Coronary artery (tissue), 2 donors: ENCODE data around the gene ZNF219.

Experiments
- DNase-seq: peaks from one replicate; pipeline ENCODE4 v3.0.0-alpha.2; 2017; ENCODE audit warnings: low spot score
- H3K27ac ChIP-seq, 2 donors: fragments of 200-600 bp; sonication (generic); one replicate each; pipeline ENCODE4 v1.5.1; 2016 to 2019
- H3K4me3 ChIP-seq: fragments of 200-600 bp; sonication (generic); 2 replicates; pipeline ENCODE4 v1.5.1; 2016; ENCODE audit warnings: mild to moderate bottlenecking, moderate library complexity
- TF ChIP-seq, protein P1 (sequence below): fragments of 200-600 bp; sonication (generic); IDR thresholded peaks from one replicate; pipeline ENCODE4 v1.5.1; 2019; ENCODE audit warnings: antibody characterized with exemption

ZNF219 gene

DNA sequence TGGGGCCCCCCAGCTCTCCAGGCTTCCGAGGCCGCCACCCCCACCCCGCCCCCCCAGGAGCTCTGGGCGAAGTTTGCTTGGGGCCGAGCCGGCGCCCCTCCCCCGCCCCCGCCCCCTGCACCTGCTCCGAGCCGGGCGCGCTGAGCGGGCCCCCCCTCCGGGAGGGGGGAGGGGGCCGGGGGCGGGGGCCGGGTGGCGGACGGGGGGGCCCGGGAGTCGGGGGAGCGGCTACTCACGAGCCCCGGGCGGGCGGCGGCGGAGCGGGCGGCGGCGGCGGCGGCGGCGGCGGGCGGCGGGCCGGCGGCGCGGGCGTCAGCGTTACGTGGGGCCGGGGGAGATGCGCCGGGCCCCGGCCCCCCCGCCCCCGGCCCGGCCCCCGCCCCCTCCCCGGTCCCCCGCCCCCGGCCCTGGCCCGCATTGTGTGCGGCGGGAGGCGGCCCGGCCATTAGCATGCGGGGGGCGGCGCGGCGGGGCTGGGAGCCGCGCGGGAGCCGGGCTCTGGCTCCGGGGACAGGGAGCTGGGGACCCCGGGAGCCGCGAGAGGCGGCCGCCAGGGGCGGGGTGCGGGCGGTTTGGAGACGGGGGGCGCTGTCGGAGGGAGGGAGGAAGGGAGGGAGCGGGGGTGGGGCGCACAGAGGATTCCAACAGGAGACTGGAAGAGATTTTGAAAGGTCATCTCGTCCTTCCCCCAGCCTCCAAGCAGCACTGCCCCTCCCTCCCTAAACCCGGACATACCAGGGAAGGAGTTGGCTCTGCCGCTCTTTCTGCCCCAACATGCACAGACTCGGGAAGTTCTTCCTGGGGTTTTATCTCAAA is at the start of gene ZNF219:
Gene ZNF219, minus strand, starts transcription at position 580 of the 816 bp plus-strand sequence. CDS start 5,064 bp downstream, outside the sequence.
- TF ChIP-seq, protein P1, sequence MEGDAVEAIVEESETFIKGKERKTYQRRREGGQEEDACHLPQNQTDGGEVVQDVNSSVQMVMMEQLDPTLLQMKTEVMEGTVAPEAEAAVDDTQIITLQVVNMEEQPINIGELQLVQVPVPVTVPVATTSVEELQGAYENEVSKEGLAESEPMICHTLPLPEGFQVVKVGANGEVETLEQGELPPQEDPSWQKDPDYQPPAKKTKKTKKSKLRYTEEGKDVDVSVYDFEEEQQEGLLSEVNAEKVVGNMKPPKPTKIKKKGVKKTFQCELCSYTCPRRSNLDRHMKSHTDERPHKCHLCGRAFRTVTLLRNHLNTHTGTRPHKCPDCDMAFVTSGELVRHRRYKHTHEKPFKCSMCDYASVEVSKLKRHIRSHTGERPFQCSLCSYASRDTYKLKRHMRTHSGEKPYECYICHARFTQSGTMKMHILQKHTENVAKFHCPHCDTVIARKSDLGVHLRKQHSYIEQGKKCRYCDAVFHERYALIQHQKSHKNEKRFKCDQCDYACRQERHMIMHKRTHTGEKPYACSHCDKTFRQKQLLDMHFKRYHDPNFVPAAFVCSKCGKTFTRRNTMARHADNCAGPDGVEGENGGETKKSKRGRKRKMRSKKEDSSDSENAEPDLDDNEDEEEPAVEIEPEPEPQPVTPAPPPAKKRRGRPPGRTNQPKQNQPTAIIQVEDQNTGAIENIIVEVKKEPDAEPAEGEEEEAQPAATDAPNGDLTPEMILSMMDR = no peak
- H3K4me3 ChIP-seq = peak within 1 kb of the TSS; percentile 84
- DNase-seq = peak; percentile 82
- H3K27ac ChIP-seq = peak within 1 kb of the TSS; percentile 93 to 97

DNA sequence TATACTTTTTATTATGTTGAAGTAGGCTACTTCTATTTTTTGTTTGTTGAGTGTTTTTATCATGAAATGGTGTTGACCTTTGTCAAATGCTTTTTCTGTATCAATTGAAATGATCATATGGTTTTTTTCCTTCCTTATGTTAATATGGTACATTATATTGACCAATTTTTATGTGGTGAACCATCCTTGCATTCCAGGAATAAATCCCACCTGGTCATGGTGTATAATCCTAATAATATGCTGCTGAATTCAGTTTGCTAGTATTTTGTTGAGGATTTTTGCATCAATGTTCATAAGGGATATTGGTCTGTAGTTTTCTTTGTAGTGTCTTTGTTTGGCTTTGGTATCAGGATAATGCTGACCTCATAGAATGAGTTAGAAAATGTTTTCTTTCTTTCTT is 47.0 kb upstream of the ZNF219 start:
- no peak for DNase-seq
- Histone ChIP-seq H3K4me3 (no peak overlapping the region), H3K27ac (no peak overlapping the region)
- TF ChIP-seq, protein P1 = no peak

DNA sequence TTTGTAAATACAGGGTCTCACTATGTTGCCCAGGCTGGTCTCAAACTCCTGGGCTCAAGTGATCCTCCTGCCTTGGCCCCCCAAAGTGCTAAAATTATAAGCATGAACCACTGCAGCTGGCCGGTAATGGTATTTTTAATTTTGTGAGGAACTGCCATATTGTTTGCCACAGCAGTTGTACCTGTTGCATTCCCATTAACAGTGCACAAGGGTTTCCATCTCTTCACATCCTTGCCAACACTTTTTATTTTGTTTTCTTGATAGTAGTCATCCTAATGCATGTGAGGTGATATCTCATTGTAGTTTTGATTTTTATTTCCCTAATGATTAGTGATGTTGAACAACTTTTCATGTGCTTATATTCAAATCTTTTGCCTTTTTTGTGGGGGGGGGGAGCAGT is 43.9 kb upstream of the ZNF219 start:
- no peak overlapping the region for H3K4me3 ChIP-seq
- TF ChIP-seq, protein P1 = no peak
- no peak for DNase-seq
- H3K27ac ChIP-seq = no peak overlapping the region

DNA sequence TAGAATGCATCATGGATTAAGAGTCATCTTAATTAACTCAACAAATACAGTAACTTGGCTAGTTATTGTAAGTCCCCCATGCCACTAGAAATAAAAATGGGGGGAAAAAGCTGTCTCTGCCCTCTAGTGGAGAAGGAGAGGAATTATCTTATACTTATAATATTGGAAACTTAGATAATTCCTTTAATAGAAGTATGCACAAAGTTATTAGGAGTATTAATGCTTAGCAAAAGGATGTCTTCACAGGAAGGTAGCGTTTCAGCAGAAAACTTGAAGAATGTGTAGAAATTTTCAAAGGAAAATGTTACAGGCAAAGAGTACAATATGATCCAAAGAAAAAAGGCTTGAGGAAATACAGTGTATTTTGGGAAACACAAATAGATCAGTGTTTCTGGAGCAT is 37.6 kb upstream of the ZNF219 start:
- DNase-seq = no peak
- TF ChIP-seq, protein P1 = peak; percentile 34
- Histone ChIP-seq H3K4me3 (no peak overlapping the region), H3K27ac (no peak overlapping the region)

DNA sequence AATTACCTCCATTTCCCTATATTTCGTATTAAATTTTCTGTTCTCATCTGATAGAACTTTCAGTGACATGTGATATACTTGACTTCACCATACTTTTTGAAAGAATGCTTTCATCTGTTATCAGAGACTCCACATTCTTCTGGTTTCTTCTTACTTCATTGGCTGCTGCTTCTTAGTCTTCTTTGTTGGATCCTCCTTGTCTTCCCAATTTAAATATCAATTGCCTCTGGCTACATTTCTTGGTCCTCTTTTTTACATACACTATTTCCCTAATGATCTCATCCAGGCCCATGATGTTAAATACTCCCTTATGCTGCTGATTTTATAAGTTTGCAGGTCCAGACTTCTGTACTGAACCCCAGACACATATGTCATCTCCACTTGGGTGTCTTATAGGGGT is 35.4 kb upstream of the ZNF219 start:
- Histone ChIP-seq H3K4me3 (no peak overlapping the region), H3K27ac (no peak overlapping the region)
- DNase-seq = no peak
- TF ChIP-seq, protein P1 = no peak

- H3K27ac ChIP-seq = no peak overlapping the region
- H3K4me3 ChIP-seq = no peak overlapping the region
- TF ChIP-seq, protein P1 = no peak
- no peak for DNase-seq
Measured at GRCh38 chr14:21123429-21123828, 25.0 kb upstream of the ZNF219 start.

- TF ChIP-seq, protein P1 = no peak
- no peak for DNase-seq
- Histone ChIP-seq H3K4me3 (no peak overlapping the region), H3K27ac (no peak overlapping the region)
Measured at GRCh38 chr14:21121122-21121521, 22.7 kb upstream of the ZNF219 start.
